Stimulated activated CD8-positive, alpha-beta memory T cell treated with anti-CD3 and anti-CD28 coated beads, Interleukin-2, amount 100 ng/mL, for 1 hour (primary cell): ENCODE measurements around the gene TPD52L2.
"Not testable (repeated sequence)": the region's sequence is repeated elsewhere in the genome, so short reads cannot be mapped to it uniquely, and the experiment has no call there.

ENCODE experiments used
- DNase-seq, 2 donors: peaks; one replicate each; pipeline ENCODE4 v3.0.0-alpha.2; 2020; ENCODE audit warnings: low read depth in 2 of 2

TPD52L2 gene

GRCh38 chr20:63835021-63835858, 29.8 kb upstream of the TPD52L2 start:
- DNase-seq = no peak

GRCh38 chr20:63836458-63837344, 28.4 kb upstream of the TPD52L2 start:
- DNase-seq = no peak

GRCh38 chr20:63837479-63837878, 27.6 kb upstream of the TPD52L2 start:
- no peak for DNase-seq

GRCh38 chr20:63839620-63840019, 25.4 kb upstream of the TPD52L2 start:
- no peak for DNase-seq

- DNase-seq = no peak
Observed at GRCh38 chr20:63840405-63840828, 24.7 kb upstream of the TPD52L2 start.

GRCh38 chr20:63842258-63842657, 22.8 kb upstream of the TPD52L2 start:
- no peak for DNase-seq

- DNase-seq = no peak
Observed at GRCh38 chr20:63843222-63843621, 21.8 kb upstream of the TPD52L2 start.

GRCh38 chr20:63843778-63844177, 21.3 kb upstream of the TPD52L2 start:
- DNase-seq = no peak

- DNase-seq = no peak
Observed at GRCh38 chr20:63844511-63844991, 20.5 kb upstream of the TPD52L2 start.

GRCh38 chr20:63846128-63846771, 18.8 kb upstream of the TPD52L2 start:
- DNase-seq = no peak

- no peak for DNase-seq
Observed at GRCh38 chr20:63846888-63847236, 18.2 kb upstream of the TPD52L2 start.

GRCh38 chr20:63847237-63848002, 17.6 kb upstream of the TPD52L2 start:
- no peak for DNase-seq

- DNase-seq = no peak
Observed at GRCh38 chr20:63848003-63848911, 16.8 kb upstream of the TPD52L2 start.

- DNase-seq = no peak
Observed at GRCh38 chr20:63850689-63851547, 14.2 kb upstream of the TPD52L2 start.

- DNase-seq = not testable (repeated sequence)
Observed at GRCh38 chr20:63851548-63851943, 13.5 kb upstream of the TPD52L2 start.

- DNase-seq = not testable (repeated sequence)
Observed at GRCh38 chr20:63853733-63854068, 11.4 kb upstream of the TPD52L2 start.

GRCh38 chr20:63854069-63854765, 10.9 kb upstream of the TPD52L2 start:
- DNase-seq = no peak

- no peak for DNase-seq
Observed at GRCh38 chr20:63854766-63855362, 10.2 kb upstream of the TPD52L2 start.
